ENCODE measurements around the gene CAPN9. TPM values are rescaled to one million over a fixed set of nuclear protein-coding genes. Genes with fewer than 3 reads are reported as not detected.

Gene CAPN9
- total and polyA plus RNA-seq, 2 experiments from 2014 or later: 0.98 to 3.7 TPM

- H3K27ac ChIP-seq: no peak overlapping the region
- no peak for DNase-seq (ENCODE audit: low spot score)
- no peak overlapping the region for H3K4me3 ChIP-seq
- no peaks in the 10 kb centered on the region for H4K20me1 ChIP-seq (ENCODE audit: insufficient read depth, poor library complexity, severe bottlenecking)
- no peaks in the 10 kb centered on the region for H3K27me3 ChIP-seq
- 50% methylated on average over 5 of the region's 5 CpGs for WGBS (ENCODE audit: low lambda C conversion rate, missing lambda C conversion rate)
- no peaks in the 10 kb centered on the region for H3K9me2 ChIP-seq (replicated peaks; ENCODE audit: insufficient read depth)
- H3K79me2 ChIP-seq: no peaks in the 10 kb centered on the region
- no peaks in the 10 kb centered on the region for H3K4me1 ChIP-seq (ENCODE audit: insufficient read depth)
- H3K4me2 ChIP-seq: no peak overlapping the region
- H2AFZ ChIP-seq: no peak overlapping the region
- no peaks in the 10 kb centered on the region for H3K36me3 ChIP-seq (replicated peaks; ENCODE audit: insufficient read depth, low read depth)
- TF ChIP-seq EZH2phosphoT487 (IDR thresholded peaks at IDR 0.05; ENCODE audit: low read depth, severe bottlenecking, unreplicated experiment): no peak
- no peak for TF ChIP-seq EZH2 (IDR thresholded peaks at IDR 0.05; ENCODE audit: borderline replicate concordance)
- TF ChIP-seq CTCF (IDR thresholded peaks at IDR 0.05; ENCODE audit: poor library complexity): no peak
- H3K9me3 ChIP-seq (ENCODE audit: low read depth): no peaks in the 10 kb centered on the region
Observed at GRCh38 chr1:230730977-230731376, 16.2 kb upstream of the CAPN9 start.

- WGBS (ENCODE audit: low lambda C conversion rate, missing lambda C conversion rate): 57% methylated on average over 2 of the region's 2 CpGs
- no peak for TF ChIP-seq CTCF (IDR thresholded peaks at IDR 0.05; ENCODE audit: poor library complexity)
- TF ChIP-seq EZH2phosphoT487 (IDR thresholded peaks at IDR 0.05; ENCODE audit: low read depth, severe bottlenecking, unreplicated experiment): no peak
- Histone ChIP-seq H3K27me3 (no peaks in the 10 kb centered on the region), H3K27ac (no peak overlapping the region), H3K9me2 (replicated peaks; ENCODE audit: insufficient read depth) (no peaks in the 10 kb centered on the region), H3K79me2 (no peaks in the 10 kb centered on the region), H3K4me1 (ENCODE audit: insufficient read depth) (no peaks in the 10 kb centered on the region), H3K36me3 (replicated peaks; ENCODE audit: insufficient read depth, low read depth) (no peaks in the 10 kb centered on the region), H3K4me3 (no peak overlapping the region), H4K20me1 (ENCODE audit: insufficient read depth, poor library complexity, severe bottlenecking) (no peaks in the 10 kb centered on the region), H2AFZ (no peak overlapping the region), H3K9me3 (ENCODE audit: low read depth) (no peaks in the 10 kb centered on the region), H3K4me2 (no peak overlapping the region)
- peak; percentile 81 for DNase-seq (ENCODE audit: low spot score)
Observed at GRCh38 chr1:230735447-230735846, 11.7 kb upstream of the CAPN9 start.

GRCh38 chr1:230737622-230738262, 9.4 kb upstream of the CAPN9 start:
- Histone ChIP-seq H3K4me3 (no peak overlapping the region), H4K20me1 (ENCODE audit: insufficient read depth, poor library complexity, severe bottlenecking) (no peaks in the 10 kb centered on the region), H3K4me2 (no peak overlapping the region), H3K27me3 (no peaks in the 10 kb centered on the region), H3K9me2 (replicated peaks; ENCODE audit: insufficient read depth) (no peaks in the 10 kb centered on the region), H2AFZ (no peak overlapping the region), H3K79me2 (no peaks in the 10 kb centered on the region), H3K9me3 (ENCODE audit: low read depth) (no peaks in the 10 kb centered on the region), H3K36me3 (replicated peaks; ENCODE audit: insufficient read depth, low read depth) (no peaks in the 10 kb centered on the region), H3K27ac (no peak overlapping the region), H3K4me1 (ENCODE audit: insufficient read depth) (no peaks in the 10 kb centered on the region)
- WGBS (ENCODE audit: low lambda C conversion rate, missing lambda C conversion rate): 98% methylated on average over 3 of the region's 3 CpGs
- no peak for DNase-seq (ENCODE audit: low spot score)
- TF ChIP-seq EZH2 (IDR thresholded peaks at IDR 0.05; ENCODE audit: borderline replicate concordance) (no peak), CTCF (IDR thresholded peaks at IDR 0.05; ENCODE audit: poor library complexity) (no peak), EZH2phosphoT487 (IDR thresholded peaks at IDR 0.05; ENCODE audit: low read depth, severe bottlenecking, unreplicated experiment) (no peak)

Data from hepatocyte (in vitro differentiated cells).